ENCODE results near the gene GGACT.

DNA sequence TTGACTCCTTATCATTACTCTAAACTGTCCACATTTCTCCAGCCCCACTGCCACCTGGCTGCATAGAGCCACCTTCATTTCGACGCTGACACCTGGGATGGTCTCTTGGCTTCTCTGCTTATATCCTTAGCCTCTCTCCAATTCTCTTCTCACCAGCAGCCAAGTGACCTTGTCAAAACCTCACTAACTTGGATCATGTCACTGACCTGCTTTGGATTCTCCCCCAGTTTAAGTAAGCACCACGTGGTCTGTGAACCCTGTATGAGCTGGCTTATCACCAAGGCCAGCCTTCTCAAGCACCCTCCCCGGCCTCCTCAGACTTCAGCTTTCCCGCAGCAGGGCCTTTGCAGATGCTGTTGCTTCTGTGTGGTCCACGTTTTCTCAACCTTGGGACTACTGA is 12.3 kb upstream of the GGACT start:
- TF ChIP-seq, protein P1, sequence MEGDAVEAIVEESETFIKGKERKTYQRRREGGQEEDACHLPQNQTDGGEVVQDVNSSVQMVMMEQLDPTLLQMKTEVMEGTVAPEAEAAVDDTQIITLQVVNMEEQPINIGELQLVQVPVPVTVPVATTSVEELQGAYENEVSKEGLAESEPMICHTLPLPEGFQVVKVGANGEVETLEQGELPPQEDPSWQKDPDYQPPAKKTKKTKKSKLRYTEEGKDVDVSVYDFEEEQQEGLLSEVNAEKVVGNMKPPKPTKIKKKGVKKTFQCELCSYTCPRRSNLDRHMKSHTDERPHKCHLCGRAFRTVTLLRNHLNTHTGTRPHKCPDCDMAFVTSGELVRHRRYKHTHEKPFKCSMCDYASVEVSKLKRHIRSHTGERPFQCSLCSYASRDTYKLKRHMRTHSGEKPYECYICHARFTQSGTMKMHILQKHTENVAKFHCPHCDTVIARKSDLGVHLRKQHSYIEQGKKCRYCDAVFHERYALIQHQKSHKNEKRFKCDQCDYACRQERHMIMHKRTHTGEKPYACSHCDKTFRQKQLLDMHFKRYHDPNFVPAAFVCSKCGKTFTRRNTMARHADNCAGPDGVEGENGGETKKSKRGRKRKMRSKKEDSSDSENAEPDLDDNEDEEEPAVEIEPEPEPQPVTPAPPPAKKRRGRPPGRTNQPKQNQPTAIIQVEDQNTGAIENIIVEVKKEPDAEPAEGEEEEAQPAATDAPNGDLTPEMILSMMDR (IDR thresholded peaks at IDR 0.05), result no peak
- TF ChIP-seq POLR2A (IDR thresholded peaks at IDR 0.05), result no peak

Measured in body of pancreas (tissue), 4 donors.